Astrocyte of the cerebellum (primary cell): ENCODE results near the gene ATXN7L3.
"Not testable (repeated sequence)": the region's sequence is repeated elsewhere in the genome, so short reads cannot be mapped to it uniquely, and the experiment has no call there.

ENCODE experiments used
- DNase-seq: peaks from one replicate; pipeline ENCODE4 v3.0.0-alpha.2; 2011; ENCODE audit warnings: low read depth
- H3K4me3 ChIP-seq: 2 replicates; pipeline ENCODE4 v1.5.1; 2011; ENCODE audit warnings: mild to moderate bottlenecking, low read depth, low read length, moderate library complexity
- in situ Hi-C: cut with HindIII; loops from 2 replicates; pipeline ENCODE4 v1.10.0; 2017; ENCODE audit warnings: low sequenced_read_pairs
- TF ChIP-seq, protein P1 (sequence below): IDR thresholded peaks from 2 replicates; pipeline ENCODE4 v1.5.1; 2012; ENCODE audit warnings: low read length, low read depth, moderate library complexity, mild to moderate bottlenecking; ENCODE audit errors: missing control alignments

Gene ATXN7L3

DNA sequence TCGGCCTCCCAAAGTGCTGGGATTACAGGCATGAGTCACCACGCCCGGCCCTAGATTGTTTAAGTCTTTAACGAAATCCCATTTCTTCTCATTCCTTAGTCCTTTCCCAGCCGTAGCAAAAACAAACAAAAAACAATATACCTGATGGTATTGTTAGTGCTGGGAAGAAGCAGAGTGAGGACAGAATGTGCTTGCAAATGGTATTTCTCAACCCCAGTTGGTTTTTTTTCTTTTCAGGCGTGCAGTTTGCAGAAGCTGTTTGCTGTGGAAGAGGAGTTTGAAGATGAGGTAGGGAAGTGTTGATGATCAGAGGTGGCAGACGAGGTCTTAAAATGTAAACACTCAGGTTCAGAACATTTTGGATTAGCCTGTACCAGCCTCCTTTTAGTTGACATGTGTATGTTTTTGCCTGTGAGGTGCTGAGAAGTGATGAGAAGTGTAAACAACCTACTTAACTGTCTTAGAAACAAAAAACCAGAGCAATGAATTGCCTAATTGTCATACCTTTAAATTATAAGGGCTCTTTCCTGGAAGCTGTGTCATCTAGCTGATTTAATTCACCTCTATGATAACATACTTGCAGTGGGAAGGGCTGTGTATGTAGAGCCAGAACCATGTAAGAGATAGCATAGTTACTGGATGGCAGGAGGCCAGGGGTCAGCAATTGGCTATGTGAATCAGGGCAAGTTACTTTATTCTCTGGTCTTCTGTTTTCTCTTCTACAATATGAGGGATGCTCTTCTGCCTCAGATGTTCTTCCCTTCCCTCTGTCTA, 54.5 kb downstream of the ATXN7L3 start:
- in situ Hi-C loops = no loop called here

DNA sequence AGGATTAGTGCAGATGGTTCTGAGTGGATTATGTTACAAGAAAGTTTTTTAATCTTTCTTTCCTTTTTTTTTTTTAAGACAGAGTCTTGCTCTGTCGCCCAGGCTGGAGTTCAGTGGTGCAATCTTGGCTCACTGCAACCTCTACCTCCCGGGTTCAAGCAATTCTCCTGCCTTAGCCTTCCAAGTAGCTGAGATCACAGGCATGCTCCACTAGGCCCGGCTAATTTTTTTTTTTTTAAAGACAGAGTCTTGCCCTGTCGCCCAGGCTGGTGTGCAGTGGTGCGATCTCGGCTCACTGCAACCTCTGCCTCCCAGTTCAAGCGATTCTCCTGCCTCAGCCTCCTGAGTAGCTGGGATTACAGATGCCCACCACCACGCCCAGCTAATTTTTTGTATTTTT, 55.8 kb downstream of the ATXN7L3 start:
- in situ Hi-C loops, H3K4me3 ChIP-seq, DNase-seq: not testable (repeated sequence)

More for the DNA sequence above, 54.5 kb downstream of the ATXN7L3 start:
- H3K4me3 ChIP-seq = no peak overlapping the region
- no peak for DNase-seq
- TF ChIP-seq, protein P1, sequence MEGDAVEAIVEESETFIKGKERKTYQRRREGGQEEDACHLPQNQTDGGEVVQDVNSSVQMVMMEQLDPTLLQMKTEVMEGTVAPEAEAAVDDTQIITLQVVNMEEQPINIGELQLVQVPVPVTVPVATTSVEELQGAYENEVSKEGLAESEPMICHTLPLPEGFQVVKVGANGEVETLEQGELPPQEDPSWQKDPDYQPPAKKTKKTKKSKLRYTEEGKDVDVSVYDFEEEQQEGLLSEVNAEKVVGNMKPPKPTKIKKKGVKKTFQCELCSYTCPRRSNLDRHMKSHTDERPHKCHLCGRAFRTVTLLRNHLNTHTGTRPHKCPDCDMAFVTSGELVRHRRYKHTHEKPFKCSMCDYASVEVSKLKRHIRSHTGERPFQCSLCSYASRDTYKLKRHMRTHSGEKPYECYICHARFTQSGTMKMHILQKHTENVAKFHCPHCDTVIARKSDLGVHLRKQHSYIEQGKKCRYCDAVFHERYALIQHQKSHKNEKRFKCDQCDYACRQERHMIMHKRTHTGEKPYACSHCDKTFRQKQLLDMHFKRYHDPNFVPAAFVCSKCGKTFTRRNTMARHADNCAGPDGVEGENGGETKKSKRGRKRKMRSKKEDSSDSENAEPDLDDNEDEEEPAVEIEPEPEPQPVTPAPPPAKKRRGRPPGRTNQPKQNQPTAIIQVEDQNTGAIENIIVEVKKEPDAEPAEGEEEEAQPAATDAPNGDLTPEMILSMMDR = no peak
